Right renal pelvis (tissue), 4 donors: ENCODE measurements around the gene IFNLR1. TPM values are rescaled to one million over a fixed set of nuclear protein-coding genes. Genes with fewer than 3 reads are reported as not detected.

Source experiments
- DNase-seq, 4 donors: peaks; one replicate each; pipeline ENCODE4 v3.0.0-alpha.2; 2013; ENCODE audit warnings: low read depth in 4 of 4, low spot score in 3 of 4, missing footprints in 1 of 4
- polyA plus RNA-seq, 4 donors: library from polyadenylated mRNA; unstranded; fragments of 120-200 nt; gene quantifications; one replicate each; pipeline ENCODE4 v1.2.1, GENCODE V29; 2013; ENCODE audit not compliant: insufficient read length in 4 of 4

The IFNLR1 gene
- polyA plus RNA-seq, 4 donors, result 3.9 to 7.0 (median 5.1) TPM

- no peak for DNase-seq
Observed at GRCh38 chr1:24206516-24207394, 19.7 kb upstream of the IFNLR1 start.

GRCh38 chr1:24206083-24206464 is 19.0 kb upstream of the IFNLR1 start:
- no peak for DNase-seq

DNA sequence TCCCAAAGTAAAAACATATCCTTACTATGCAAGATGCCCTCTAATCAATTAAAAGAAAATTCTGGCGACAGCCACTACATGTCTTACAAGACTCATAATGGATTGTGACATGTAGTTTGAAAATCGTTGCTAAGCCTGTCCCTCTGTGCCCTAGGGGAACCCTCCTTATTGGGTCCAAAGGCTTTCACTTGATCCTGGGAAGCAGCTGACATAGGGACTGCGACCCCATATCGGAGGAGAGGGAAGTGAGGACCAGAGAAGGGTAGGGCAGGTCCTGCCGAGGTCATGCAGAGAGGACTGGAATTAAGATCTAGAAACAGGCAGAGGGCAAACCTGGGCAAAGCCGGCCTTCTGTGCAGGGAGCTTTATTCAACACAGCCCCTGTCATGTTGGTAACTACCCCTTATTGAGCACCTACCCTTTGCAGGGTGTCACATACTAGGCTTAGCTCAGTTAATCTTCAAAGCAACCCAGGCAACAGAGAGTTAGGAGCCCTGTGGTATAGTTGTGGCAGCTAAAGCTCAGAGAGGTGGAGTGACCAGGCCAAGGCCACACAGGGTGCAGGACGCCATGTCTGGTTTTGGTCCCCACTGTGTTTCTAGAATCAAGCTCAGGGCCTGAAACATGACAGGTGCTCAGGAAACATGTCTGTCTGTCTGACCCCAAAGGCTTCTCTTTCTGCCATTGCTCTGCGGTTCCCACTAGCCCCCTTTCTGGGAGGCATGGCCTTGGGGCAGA is 18.4 kb upstream of the IFNLR1 start:
- no peak for DNase-seq

GRCh38 chr1:24204116-24204515 is 17.0 kb upstream of the IFNLR1 start:
- DNase-seq, result no peak

DNA sequence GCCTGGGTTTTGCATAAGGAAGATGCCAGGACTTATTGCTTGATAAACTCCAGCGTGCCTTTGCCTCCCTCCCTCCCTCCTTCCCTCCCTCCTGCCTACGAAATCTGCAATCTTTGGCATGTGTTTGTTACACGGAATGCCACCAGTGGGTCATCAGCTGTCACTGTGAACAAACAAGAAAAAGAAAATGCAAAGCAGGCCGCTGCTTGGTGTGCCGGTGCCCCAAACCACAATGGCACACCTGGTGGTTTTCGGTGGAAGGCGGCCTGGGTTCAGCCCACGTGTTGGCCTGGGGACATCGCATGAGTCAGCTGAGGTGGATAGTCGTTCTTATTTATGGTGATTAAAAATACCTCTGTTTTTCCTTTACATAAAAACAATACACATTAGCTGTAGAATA is 16.3 kb upstream of the IFNLR1 start:
- DNase-seq, result no peak

GRCh38 chr1:24202987-24203386 is 15.9 kb upstream of the IFNLR1 start:
- DNase-seq, result no peak

DNA sequence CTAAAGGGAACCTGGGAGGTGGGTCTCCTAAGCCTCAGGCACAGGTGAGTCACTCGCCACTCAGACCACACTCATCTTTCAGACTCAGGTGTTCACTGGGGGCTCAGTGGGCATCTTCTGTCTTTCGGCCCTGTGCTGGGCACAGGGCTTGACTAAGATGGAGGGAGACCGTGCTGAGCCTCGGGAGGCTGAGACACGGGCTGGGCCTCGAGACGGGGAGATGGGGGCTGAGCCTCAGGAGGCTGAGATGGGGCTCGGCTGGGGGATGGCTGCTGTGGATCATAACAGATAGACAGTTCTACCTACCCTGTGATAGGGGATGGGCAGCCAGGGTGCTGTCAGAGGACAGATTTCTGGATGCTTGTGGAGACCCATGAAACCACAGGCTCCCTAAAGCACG is 15.5 kb upstream of the IFNLR1 start:
- DNase-seq, result no peak

GRCh38 chr1:24201941-24202440 is 14.9 kb upstream of the IFNLR1 start:
- DNase-seq, result peak in 3 of 4 donors; percentile 75 to 83 (median 79)

- DNase-seq, result no peak
Observed at GRCh38 chr1:24199291-24199900, 12.3 kb upstream of the IFNLR1 start.

DNA sequence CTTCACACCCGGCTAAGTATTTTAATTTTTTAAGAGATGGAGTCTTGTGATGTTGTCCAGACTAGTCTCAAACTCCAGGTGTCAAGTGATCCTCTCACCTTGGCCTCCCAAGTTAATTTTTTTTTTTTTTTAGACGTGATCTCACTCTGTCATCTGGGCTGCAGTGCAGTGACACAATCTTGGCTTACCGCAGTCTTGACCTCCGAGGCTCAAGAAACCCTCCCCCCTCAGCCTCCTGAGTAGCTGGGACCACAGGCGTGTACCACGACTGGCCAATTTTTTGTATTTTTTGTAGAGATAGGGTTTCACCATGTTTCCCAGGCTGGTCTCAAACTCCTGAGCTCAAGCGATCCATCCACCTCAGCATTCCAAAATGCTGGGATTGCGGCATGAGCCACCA is 11.7 kb upstream of the IFNLR1 start:
- no peak for DNase-seq

- no peak for DNase-seq
Observed at GRCh38 chr1:24195874-24196273, 8.8 kb upstream of the IFNLR1 start.

GRCh38 chr1:24195136-24195535 is 8.0 kb upstream of the IFNLR1 start:
- no peak for DNase-seq

GRCh38 chr1:24193046-24193445 is 6.0 kb upstream of the IFNLR1 start:
- no peak for DNase-seq

GRCh38 chr1:24191860-24192259 is 4.8 kb upstream of the IFNLR1 start:
- DNase-seq, result no peak

DNA sequence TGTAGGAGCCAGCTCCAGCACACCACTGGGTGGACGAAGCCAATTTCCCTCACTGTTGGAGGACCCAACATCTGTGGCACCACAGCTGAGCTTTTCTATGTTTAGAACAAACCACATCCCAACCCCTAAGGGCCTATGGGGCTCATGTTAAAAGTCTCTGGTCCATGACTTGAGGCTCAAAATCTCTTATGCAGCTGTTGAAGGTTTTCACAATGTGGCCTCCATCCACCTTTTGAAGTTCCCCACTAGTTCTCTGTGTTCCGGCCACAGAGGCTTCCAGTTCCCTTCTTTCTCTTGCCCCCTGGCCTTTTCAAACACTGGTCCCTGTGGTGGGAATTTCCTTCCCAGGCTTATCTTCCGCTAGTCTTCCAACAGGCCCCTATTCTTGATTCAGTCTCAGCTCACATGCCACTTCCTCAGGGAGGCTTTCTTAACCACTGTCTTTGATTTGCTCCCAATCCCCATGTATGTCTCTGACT is 3.9 kb upstream of the IFNLR1 start:
- no peak for DNase-seq

DNA sequence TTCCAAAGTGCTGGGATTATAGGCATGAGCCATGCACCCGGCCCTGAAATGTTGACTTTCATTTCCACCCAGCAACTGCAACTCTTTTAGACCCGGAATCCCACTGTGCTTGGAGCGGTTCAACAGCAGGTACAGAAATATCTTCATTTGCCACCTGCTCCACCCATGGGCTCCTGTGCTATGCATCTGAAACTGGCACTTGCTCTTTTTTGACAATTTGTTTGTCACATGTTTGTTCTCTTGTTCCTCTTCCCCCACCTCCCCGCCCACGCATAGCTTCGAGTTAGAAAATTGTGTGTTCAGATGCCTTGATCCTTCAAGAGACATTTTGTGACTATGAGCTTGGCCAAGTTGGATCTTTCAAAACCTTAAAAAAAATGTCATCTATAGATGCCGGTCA is 2.4 kb upstream of the IFNLR1 start:
- DNase-seq, result no peak

DNA sequence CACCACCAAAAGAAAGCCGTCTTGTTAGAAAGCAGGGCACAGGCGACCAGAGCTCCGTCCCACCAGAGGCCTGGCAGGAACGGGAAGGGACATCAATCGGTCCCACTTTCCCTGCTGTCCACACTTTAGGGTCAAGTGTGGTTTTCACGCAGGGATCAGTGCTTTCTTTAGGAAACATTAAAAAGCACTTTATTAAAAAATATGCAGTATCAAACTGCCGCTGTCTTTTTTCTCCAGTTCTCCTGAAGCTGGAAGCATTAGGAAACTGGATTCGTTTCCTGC is 437 bp downstream of the IFNLR1 start:
- no peak for DNase-seq

DNA sequence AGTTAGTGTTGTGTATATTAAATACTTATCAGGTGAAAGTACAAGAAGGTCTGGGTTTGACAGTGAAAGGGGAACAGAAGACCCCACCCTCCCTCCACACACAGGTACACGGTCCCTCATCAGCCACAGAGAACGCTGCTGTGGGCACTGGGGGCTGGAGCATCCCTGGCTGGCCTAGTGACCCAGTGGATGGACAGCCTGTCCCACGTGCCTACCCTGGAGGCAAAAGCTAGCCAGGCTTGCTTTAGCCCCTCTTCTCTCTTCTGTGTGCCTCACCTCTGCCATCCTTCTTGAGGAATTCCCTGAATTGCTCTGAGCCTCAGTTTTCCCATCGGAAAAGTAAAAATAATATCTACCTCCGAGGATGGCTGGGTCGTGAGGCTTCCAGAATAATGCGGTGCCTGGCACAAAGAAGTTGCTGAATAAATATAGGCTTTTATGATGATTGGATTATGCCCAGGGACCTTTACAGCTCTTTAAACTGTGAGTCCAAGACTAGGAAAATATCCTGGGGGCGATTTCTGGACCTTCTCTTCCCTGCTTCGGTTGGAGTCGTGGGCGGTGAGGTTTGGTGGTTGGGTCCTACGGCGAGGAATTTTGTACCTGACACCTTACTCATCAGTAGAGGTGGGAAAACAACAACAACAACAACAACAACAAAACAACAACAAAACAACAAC is 918 bp downstream of the IFNLR1 start:
- DNase-seq, result no peak

- no peak for DNase-seq
Observed at GRCh38 chr1:24185076-24185475, 2.0 kb downstream of the IFNLR1 start.

GRCh38 chr1:24182061-24182460 is 5.0 kb downstream of the IFNLR1 start:
- no peak for DNase-seq

DNA sequence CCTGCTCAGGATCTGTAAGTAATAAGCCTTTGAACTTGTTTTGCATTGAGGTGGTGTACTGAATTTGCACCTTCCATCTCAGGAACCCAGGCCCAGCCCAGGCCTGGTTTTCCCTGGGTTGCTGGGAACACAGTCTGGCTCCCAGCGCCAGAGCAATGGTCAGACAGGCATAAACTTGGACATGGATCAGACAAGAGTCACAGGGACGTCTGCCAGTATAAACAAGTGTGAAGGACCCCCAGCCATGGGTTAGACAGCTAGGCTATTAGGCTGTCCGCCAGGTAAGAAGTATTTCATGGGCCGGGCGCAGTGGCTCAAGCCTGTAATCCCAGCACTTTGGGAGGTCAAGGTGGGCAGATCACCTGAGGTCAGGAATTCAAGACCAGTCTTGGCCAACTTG is 5.5 kb downstream of the IFNLR1 start:
- no peak for DNase-seq
